Activated T-cell treated with anti-CD3 and anti-CD28 coated beads for 48 hours (primary cell): ENCODE measurements around the gene TBCD.

Experiments
- DNase-seq: peaks from one replicate; pipeline ENCODE4 v3.0.0-alpha.2; 2020; ENCODE audit warnings: low read depth

Gene TBCD

DNA sequence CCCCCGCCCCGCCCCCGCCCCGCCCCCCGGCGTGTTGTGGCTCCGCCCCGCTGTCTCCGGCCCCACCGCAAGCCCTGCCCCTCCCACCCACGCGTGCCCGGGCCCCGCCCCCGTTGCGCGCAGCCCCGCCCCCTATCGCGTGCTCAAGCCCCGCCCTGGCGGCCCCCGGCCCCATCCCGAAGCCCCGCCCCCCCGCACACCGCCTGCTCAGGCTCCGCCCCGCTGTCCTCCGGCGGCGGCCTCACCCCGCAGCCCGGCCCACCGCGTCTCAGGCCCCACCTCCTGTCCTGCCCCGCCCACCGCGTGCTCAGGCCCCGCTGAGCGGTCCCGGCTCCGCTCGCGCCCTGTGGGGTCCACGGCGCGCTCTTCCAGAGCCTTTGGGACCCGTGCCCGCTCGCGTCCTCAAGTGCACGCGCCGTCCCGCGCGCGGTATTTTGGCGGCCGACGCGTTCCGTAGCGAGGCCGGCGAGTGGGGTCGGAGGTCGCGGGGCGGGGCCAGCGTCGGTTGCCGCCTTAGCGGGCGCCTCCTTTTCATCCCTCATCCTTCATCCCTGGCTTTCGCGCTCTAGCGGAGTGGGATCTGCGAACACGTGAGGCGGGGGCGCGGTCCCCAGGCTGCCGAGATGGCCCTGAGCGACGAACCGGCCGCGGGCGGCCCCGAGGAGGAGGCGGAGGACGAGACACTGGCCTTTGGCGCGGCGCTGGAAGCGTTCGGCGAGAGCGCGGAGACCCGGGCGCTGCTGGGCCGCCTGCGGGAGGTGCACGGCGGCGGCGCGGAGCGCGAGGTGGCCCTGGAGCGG lies at the start of gene TBCD:
Gene TBCD, plus strand, starts transcription at position 495 of the 800 bp plus-strand sequence. Its CDS starts 129 bp downstream, at position 624.
- peak; percentile 85 for DNase-seq

DNA sequence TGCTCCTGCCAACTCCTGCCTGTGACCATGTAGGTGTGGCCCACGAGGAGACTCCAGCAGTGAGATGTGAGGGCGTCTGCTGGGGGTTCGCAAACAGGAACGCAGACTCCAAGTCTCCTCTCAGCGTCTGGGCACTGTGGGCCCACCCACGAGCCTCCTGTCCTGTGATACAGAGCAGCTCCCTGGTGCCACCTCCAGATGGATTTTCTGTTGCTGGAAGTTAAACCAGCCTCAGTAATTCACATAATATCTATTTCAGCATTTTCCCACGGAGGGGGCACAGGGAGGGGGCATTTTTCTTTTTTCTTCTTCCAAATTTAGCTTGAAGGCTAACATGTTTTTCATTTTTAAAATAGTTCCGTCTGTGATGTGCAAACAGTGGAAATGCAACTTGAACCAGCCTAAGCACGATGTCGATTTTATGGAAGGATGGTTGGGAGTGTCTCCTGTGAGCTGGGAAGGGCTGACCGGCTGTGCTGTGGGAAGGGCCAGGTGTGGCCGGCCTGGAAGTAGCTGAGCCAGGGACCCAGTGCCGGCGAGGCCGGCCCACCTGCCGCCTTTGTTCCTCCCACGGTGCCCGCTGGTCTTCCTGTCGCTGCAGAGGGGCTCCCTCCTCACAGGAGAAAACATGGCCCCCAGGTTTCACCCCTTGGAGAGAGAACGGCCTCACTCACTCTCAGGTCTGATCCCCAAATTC lies 49.5 kb upstream of the TBCD start:
- DNase-seq = no peak

GRCh38 chr17:82703036-82703745 lies 48.7 kb upstream of the TBCD start:
- DNase-seq = no peak

- DNase-seq = no peak
Measured at GRCh38 chr17:82703935-82704865, 47.7 kb upstream of the TBCD start.

- DNase-seq = no peak
Measured at GRCh38 chr17:82704886-82705285, 47.0 kb upstream of the TBCD start.

- no peak for DNase-seq
Measured at GRCh38 chr17:82705756-82706155, 46.1 kb upstream of the TBCD start.

DNA sequence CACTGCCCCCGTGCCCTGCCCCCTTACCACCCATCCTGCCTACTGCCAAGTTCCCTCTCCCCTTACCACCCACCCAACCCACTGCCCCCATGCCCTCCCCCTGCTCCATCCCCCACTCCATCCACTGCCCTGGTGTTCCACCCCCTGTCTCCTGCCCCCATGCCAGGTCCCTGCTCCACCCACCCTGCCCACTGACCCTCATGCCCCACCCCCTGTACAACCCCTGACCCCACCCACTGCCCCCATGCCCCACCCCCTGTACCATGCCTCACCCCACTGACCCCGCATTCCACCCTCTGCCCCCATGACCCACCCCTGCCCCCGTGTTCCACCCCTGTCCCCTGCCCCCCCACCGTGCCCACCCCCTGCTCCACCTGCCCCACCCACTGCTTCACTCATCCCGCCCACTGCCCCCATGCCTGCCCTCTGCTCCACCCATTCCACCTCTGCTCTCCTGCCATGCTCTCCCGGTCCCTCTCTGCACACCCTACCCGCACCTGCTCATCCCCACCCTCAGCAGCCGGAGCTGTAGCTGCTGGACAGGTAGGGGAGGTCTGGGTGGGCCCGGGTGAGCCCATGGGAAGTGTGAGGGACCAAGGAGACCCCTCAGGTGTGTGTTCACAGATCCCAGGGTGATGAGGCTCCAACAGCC lies 42.7 kb upstream of the TBCD start:
- DNase-seq = no peak

DNA sequence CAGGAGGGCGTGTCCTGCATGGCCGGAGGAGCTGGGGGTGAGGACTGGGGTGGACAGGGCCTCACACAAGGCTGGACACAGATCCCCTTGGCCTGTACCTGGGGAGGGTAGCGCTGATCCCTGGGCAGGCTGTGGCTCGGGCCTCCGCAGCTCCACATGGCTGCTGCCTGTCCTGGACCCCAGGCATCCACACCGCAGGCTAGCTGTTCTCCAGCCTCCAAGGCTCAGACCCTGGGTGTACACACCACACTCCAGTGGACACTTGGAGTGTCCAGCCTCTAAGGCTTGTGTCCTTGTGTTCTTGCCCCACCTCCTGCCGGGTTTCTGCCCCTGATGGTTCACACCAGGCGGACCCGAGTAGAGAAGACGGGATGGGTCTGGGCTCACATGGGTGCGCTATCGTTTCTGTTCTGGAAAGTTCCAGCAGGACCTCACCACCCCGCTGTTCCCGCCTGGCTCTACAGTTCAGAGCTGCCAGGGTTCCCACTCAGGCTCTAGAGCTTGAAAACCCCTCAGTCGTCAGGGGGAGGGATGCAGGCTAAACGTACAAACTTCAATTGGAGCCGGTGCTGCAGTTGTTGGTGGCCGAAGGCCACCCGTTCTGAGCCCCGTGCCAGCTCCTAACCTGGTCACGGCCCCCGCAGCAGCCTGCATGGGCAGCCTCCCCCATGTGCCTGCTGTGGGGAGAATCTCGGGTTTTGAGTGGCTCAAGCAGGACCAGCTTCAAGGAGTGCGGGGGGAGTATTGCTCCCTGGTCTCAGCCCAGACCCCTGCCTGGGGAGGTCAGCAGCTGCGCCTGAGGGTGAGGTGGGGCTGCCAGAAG lies 42.0 kb upstream of the TBCD start:
- no peak for DNase-seq

DNA sequence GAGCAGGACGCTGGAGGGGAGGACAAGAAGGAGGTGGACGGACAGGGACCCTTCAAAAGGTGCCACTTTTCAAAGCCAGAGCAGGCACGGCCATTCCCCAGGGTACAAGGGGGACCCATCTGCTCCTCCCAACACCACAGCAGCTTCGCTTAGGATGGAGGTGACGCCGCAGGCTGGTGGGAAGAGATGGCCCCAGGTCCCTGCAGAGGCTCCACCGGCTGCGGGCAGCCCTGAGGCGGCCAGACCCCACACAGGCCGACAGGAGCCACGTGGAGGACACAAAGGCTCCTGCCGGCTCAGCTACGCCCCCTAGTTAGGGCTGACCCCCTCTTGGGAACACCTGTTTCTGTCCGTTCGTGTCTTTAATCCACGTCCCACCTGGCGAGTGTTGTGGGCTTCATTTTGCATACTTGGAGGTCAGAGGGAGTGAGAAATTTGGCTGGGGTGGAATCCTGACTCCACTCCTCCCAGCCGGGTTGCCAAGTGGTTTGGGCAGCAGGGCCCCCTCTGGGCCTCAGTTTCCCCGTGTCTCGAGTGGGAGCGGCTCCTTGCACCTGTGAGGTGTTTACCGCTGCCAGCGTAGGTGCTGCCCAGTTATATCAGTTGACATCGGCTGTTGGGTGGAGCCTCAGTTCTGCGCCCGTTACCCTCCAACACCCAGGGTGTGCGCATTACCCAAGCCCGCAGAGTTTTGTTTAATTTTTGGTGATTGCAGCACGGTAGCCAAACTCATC lies 41.2 kb upstream of the TBCD start:
- no peak for DNase-seq

GRCh38 chr17:82713071-82713723 lies 38.7 kb upstream of the TBCD start:
- no peak for DNase-seq

GRCh38 chr17:82716203-82717010 lies 35.5 kb upstream of the TBCD start, which contains the start of gene FN3KRP:
TSS of gene FN3KRP (plus strand) at chr17:82716706. CDS start at chr17:82716756, 50 bp downstream.
- DNase-seq = peak; percentile 92

DNA sequence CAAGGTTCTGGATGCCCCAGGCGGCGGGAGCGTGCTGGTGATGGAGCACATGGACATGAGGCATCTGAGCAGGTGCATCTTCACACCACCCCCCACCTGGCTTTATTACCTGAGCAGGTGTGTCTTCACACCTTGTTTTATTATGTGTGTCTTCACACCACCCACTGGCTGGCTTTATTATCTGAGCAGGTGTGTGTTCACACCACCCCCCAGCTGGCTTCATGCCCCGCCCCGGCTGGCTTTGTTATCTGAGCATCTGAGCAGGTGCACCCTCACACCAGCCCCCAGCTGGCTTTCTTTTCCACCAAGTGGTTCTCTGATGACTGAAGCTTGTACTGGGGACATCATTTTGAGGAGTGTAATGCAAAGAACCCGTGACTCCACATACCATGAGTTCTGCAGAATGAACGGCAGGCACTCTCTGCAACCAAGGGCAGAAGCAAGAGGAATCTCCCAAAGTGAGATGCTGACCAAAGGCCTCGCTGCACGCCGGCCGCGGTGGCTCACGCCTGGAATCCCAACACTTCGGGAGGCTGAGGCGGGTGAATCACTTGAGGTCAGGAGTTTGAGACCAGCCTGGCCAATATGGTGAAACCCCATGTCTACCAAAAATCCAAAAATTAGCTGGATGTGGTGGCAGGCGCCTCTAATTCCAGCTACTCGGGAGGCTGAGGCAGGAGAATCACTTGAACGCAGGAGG lies 32.7 kb upstream of the TBCD start:
- no peak for DNase-seq

DNA sequence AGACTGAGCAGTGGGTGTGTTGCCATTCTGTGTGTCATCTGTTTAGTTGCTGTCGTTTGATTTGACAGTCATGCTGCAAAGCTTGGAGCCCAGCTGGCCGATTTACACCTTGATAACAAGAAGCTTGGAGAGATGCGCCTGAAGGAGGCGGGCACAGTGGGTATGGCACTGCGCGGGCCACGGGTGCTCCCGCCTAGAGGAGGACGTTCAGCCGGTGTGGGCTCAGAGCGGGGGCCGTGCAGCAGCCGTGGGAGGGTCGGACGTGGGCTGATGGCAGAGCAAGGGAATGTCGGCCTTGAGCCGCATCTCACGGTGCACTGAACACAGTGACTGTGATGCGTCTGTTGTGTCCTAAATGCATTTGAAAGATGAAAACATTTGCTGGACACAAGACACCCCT lies 31.7 kb upstream of the TBCD start:
- no peak for DNase-seq

DNA sequence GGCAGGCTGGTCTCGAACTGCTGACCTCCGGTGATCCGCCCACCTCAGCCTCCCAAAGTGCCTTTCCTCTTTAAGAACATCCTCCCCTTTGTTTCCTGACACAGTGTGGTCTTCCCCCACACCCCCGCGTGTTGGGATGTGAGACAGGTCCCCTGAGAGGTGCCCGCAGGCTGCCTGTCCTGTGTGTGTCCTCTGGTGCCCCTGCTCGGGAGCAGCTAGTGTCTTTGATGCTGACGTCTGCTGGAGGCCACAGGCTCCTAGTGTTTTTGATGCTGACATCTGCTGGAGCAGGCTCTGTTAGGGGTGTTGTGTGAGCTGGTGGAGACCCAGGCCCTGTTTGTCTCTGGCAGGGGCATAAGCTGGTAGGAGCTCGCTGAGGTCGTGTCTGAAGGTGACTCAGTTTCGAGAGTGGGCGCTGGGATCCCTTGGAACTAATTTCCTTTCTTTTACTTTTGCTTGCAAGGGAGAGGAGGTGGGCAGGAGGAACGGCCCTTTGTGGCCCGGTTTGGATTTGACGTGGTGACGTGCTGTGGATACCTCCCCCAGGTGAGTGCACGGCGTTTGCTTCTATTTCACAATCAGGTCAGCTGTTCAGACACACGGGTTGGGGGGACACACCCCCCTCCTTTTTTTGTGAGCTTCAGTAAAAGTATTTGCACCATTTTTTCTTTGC lies 29.4 kb upstream of the TBCD start:
- no peak for DNase-seq

GRCh38 chr17:82723169-82723807 lies 28.6 kb upstream of the TBCD start:
- no peak for DNase-seq

DNA sequence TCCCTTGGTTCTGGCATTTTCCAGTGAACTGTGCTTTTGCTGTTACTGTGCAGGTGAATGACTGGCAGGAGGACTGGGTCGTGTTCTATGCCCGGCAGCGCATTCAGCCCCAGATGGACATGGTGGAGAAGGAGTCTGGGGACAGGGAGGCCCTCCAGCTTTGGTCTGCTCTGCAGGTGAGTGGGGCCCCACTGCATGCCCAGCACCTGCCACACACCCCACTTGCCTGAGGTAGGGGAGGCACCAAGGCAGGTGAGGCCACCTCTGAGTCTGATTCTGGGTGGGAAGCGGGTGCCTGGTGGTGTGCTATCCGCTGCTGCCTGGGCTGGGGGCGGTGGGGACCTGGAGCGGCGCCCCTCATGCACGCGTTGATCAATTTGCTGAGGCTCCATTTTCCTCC lies 25.4 kb upstream of the TBCD start:
- no peak for DNase-seq
